ENCODE data around the gene SRBD1.

The SRBD1 gene

DNA sequence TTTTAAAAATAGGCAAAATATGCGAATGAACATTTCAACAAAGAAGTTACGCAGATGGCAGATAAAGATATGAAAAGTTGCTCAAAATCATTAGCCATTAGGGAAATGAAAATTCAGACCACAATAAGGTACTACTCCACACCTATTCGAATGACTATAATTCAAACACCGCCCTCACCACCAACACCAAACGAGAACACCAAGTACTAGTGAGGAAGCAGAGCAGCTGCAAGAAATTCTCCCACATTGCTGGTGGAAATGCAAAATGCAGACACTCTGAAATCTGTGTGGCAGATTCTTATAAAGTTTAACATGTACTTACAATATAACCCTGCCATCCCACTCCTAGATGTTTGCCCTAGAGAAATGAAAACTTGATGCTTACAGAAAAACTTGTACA, 23.2 kb upstream of the SRBD1 start:
- DNase-seq: no peak
- Histone ChIP-seq H3K4me1 (ENCODE audit: control extremely low read depth in 1 of 4, control insufficient read depth in 4 of 4, insufficient read depth in 4 of 4, low read length in 3 of 4) (peaks cover 4 to 25% (median 16%) of the 10 kb centered on the region in 4 experiments), H3K27ac (ENCODE audit: insufficient read depth in 1 of 2, low read depth in 1 of 2, low read length in 2 of 2, poor library complexity in 1 of 2, severe bottlenecking in 2 of 2) (no peak overlapping the region), H3K27me3 (replicated peaks in 2 of 5; ENCODE audit: control insufficient read depth in 4 of 5, insufficient read depth in 5 of 5, low read length in 4 of 5) (no peaks in the 10 kb centered on the region), H3K9me3 (ENCODE audit: control extremely low read depth in 1 of 5, control insufficient read depth in 4 of 5, insufficient read depth in 2 of 5, low read depth in 1 of 5, low read length in 4 of 5) (no peaks in the 10 kb centered on the region), H3K36me3 (ENCODE audit: control insufficient read depth in 4 of 4, insufficient read depth in 4 of 4, low read length in 3 of 4) (no peaks in the 10 kb centered on the region), H3K4me3 (ENCODE audit: control insufficient read depth in 1 of 7, extremely low read depth in 1 of 7, insufficient read depth in 4 of 7, low read depth in 2 of 7, low read length in 6 of 7) (no peak overlapping the region)
- WGBS (ENCODE audit: insufficient coverage): 100% methylated on average over 1 of the region's 5 CpGs
- CTCF ChIA-PET: interaction anchor here (0.6 to 1.2 kb wide), 4 partner anchors 12 to 145 kb away, joined by 3 read pairs; no protein-coding TSS in a partner anchor
- POLR2A ChIA-PET: interaction anchor here (1.1 kb wide), 1 partner anchor 24 kb away, joined by 4 read pairs; no protein-coding TSS in a partner anchor

DNA sequence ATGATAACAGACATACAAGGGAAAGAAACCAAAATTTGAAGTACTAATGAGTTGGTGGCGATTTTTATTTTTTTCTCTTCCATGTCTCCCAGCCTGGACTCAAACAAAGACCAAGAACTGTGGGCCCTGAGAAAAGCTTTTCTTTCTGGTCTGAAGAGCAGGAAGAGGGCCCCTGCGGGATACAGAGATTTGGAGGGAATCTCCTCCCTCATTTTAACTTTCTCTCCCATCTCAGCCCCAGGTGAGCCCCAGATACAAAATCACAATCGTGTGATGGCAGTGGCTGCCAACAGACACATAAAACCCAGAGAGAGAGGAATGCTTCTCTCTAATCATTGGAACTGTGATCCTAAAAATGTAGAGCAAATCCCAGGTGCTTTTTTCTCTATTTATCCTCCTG, 20.9 kb upstream of the SRBD1 start:
- no peaks in the 10 kb centered on the region for H3K27me3 ChIP-seq (replicated peaks in 2 of 5; ENCODE audit: control insufficient read depth in 4 of 5, insufficient read depth in 5 of 5, low read length in 4 of 5)
- no peaks in the 10 kb centered on the region for H3K9me3 ChIP-seq (ENCODE audit: control extremely low read depth in 1 of 5, control insufficient read depth in 4 of 5, insufficient read depth in 2 of 5, low read depth in 1 of 5, low read length in 4 of 5)
- no peaks in the 10 kb centered on the region for H3K36me3 ChIP-seq (ENCODE audit: control insufficient read depth in 4 of 4, insufficient read depth in 4 of 4, low read length in 3 of 4)
- ChIA-PET CTCF (no interaction called here), POLR2A (no interaction called here)
- peaks cover 0 to 4% (median under 1%) of the 10 kb centered on the region in 4 experiments for H3K4me1 ChIP-seq (ENCODE audit: control extremely low read depth in 1 of 4, control insufficient read depth in 4 of 4, insufficient read depth in 4 of 4, low read length in 3 of 4)
- WGBS (ENCODE audit: insufficient coverage): 100% methylated on average over 1 of the region's 3 CpGs
- no peak overlapping the region for H3K27ac ChIP-seq (ENCODE audit: insufficient read depth in 1 of 2, low read depth in 1 of 2, low read length in 2 of 2, poor library complexity in 1 of 2, severe bottlenecking in 2 of 2)
- no peak for DNase-seq
- H3K4me3 ChIP-seq (ENCODE audit: control insufficient read depth in 1 of 7, extremely low read depth in 1 of 7, insufficient read depth in 4 of 7, low read depth in 2 of 7, low read length in 6 of 7): no peak overlapping the region

DNA sequence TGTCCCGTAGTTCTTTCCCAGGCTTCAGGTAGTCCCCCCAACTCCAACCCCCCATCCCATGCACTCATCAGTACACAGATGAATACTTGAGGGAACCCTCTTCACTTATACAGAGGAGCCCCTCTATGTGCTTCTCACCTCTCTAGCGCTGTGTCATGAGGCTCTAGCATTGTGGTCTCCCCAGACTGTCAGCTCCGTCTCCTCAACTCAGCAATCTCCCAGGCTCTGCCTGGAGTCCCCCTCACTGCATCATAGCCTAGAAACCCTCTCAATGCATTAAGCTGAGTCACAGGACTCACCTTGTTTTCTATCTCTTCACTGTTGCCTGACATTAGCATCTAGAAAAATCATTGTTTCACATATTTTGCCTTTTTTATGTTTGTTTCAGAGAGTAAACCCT, 20.3 kb upstream of the SRBD1 start:
- no peak overlapping the region for H3K27ac ChIP-seq (ENCODE audit: insufficient read depth in 1 of 2, low read depth in 1 of 2, low read length in 2 of 2, poor library complexity in 1 of 2, severe bottlenecking in 2 of 2)
- no peak overlapping the region for H3K4me3 ChIP-seq (ENCODE audit: control insufficient read depth in 1 of 7, extremely low read depth in 1 of 7, insufficient read depth in 4 of 7, low read depth in 2 of 7, low read length in 6 of 7)
- 93% methylated on average over 3 of the region's 3 CpGs for WGBS (ENCODE audit: insufficient coverage)
- ChIA-PET POLR2A (no interaction called here), CTCF (no interaction called here)
- no peaks in the 10 kb centered on the region for H3K27me3 ChIP-seq (replicated peaks in 2 of 5; ENCODE audit: control insufficient read depth in 4 of 5, insufficient read depth in 5 of 5, low read length in 4 of 5)
- no peaks in the 10 kb centered on the region for H3K9me3 ChIP-seq (ENCODE audit: control extremely low read depth in 1 of 5, control insufficient read depth in 4 of 5, insufficient read depth in 2 of 5, low read depth in 1 of 5, low read length in 4 of 5)
- no peak for DNase-seq
- no peaks in the 10 kb centered on the region for H3K36me3 ChIP-seq (ENCODE audit: control insufficient read depth in 4 of 4, insufficient read depth in 4 of 4, low read length in 3 of 4)
- no peaks in the 10 kb centered on the region for H3K4me1 ChIP-seq (ENCODE audit: control extremely low read depth in 1 of 4, control insufficient read depth in 4 of 4, insufficient read depth in 4 of 4, low read length in 3 of 4)

DNA sequence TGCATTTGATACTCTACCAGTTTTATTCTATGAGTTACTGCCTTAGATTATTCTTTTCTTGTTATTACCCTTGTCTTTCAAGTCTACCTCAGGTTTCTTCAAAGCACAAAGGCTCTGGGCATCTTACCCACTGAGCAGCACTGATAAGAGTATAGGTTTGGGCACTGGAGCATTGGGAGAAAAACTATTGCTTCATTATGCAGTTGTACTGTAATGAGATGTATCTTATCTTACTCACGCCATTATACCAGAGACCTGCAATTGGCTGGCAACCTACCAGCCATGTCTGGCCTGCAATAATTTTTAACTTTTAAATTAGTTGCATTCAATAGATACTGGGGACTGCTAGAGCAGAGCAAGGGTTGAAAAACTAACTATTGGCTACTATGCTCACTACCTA, 18.9 kb upstream of the SRBD1 start:
- H3K4me3 ChIP-seq (ENCODE audit: control insufficient read depth in 1 of 7, extremely low read depth in 1 of 7, insufficient read depth in 4 of 7, low read depth in 2 of 7, low read length in 6 of 7): no peak overlapping the region
- H3K9me3 ChIP-seq (ENCODE audit: control extremely low read depth in 1 of 5, control insufficient read depth in 4 of 5, insufficient read depth in 2 of 5, low read depth in 1 of 5, low read length in 4 of 5): no peaks in the 10 kb centered on the region
- no peaks in the 10 kb centered on the region for H3K27me3 ChIP-seq (replicated peaks in 2 of 5; ENCODE audit: control insufficient read depth in 4 of 5, insufficient read depth in 5 of 5, low read length in 4 of 5)
- no CpG with 5 or more reads among the region's 1 CpG for WGBS (ENCODE audit: insufficient coverage)
- no peaks in the 10 kb centered on the region for H3K4me1 ChIP-seq (ENCODE audit: control extremely low read depth in 1 of 4, control insufficient read depth in 4 of 4, insufficient read depth in 4 of 4, low read length in 3 of 4)
- CTCF ChIA-PET: interaction anchor here (1.2 kb wide), 1 partner anchor 33 kb away, joined by 4 read pairs; no protein-coding TSS in a partner anchor
- POLR2A ChIA-PET: no interaction called here
- H3K36me3 ChIP-seq (ENCODE audit: control insufficient read depth in 4 of 4, insufficient read depth in 4 of 4, low read length in 3 of 4): no peaks in the 10 kb centered on the region
- DNase-seq: no peak
- H3K27ac ChIP-seq (ENCODE audit: insufficient read depth in 1 of 2, low read depth in 1 of 2, low read length in 2 of 2, poor library complexity in 1 of 2, severe bottlenecking in 2 of 2): no peak overlapping the region

DNA sequence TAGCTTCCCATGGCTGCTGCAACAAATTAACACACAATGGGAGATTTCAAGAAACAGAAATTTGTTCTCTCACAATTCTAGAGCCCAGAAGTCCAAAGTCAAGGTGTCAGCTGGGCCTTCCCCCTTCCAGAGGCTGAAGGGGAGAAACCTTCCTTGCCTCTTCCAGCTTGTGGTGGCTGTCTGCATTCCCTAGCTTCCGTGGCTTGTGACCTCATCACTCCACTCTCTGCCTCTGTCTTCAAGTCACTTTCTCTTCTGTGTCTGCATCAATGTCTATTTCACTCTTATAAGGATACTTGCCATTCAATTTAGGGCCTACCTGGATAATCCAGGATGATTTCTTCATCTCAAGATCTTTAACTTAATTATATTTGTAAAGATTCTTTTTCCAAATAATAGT, 16.8 kb upstream of the SRBD1 start:
- WGBS (ENCODE audit: insufficient coverage): no CpG with 5 or more reads among the region's 1 CpG
- Histone ChIP-seq H3K27me3 (replicated peaks in 2 of 5; ENCODE audit: control insufficient read depth in 4 of 5, insufficient read depth in 5 of 5, low read length in 4 of 5) (no peaks in the 10 kb centered on the region), H3K36me3 (ENCODE audit: control insufficient read depth in 4 of 4, insufficient read depth in 4 of 4, low read length in 3 of 4) (no peaks in the 10 kb centered on the region), H3K9me3 (ENCODE audit: control extremely low read depth in 1 of 5, control insufficient read depth in 4 of 5, insufficient read depth in 2 of 5, low read depth in 1 of 5, low read length in 4 of 5) (no peaks in the 10 kb centered on the region), H3K27ac (ENCODE audit: insufficient read depth in 1 of 2, low read depth in 1 of 2, low read length in 2 of 2, poor library complexity in 1 of 2, severe bottlenecking in 2 of 2) (no peak overlapping the region), H3K4me3 (ENCODE audit: control insufficient read depth in 1 of 7, extremely low read depth in 1 of 7, insufficient read depth in 4 of 7, low read depth in 2 of 7, low read length in 6 of 7) (no peak overlapping the region), H3K4me1 (ENCODE audit: control extremely low read depth in 1 of 4, control insufficient read depth in 4 of 4, insufficient read depth in 4 of 4, low read length in 3 of 4) (no peaks in the 10 kb centered on the region)
- ChIA-PET CTCF (interaction anchor here (1.5 kb wide), 1 partner anchor 11 kb away, joined by 4 read pairs; no protein-coding TSS in a partner anchor), POLR2A (no interaction called here)
- DNase-seq: no peak

DNA sequence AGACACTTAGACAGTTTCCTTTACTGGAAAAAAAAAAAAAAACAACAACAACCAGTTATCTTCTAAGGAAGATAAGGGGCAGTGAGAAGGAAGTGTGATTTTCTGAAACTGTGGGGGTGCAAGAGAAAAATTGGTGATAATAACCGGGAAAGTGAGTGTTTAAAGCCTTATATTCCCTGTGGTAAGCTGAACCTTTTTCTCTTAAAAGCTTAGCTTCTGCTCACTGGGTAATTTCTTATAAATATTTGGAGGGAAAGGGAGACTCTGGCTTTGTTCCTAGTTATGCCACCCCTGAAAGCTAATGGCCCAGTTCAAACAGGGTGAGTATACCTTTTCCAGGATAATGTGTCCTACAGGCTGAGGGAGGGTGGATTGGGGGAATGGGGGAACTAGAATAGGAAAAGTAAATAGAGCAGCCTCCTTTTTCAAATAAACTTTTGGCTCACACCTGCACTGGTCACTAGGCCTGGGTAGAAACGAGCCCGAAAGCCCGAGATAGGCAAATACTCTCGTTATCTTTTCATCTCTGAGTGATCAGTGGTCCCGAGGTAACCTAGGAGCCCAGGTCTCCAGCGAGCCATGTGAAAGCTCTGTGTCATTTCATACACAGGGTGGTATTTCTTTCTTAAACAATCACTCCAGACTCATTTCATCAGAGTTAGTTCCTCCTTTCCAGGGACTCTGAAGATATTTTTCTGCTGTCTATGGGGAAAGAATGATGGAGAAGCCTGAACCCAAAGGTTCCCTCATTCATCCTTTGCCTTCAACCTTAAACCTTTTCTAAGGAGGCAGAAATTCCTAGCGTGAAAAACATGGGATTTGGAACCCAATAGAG, 15.5 kb upstream of the SRBD1 start:
- H3K27me3 ChIP-seq (replicated peaks in 2 of 5; ENCODE audit: control insufficient read depth in 4 of 5, insufficient read depth in 5 of 5, low read length in 4 of 5): no peaks in the 10 kb centered on the region
- no peaks in the 10 kb centered on the region for H3K4me1 ChIP-seq (ENCODE audit: control extremely low read depth in 1 of 4, control insufficient read depth in 4 of 4, insufficient read depth in 4 of 4, low read length in 3 of 4)
- no peak for DNase-seq
- ChIA-PET CTCF (interaction anchor here (1.2 to 1.5 kb wide), 2 partner anchors 12 to 23 kb away, joined by 3 to 4 read pairs; no protein-coding TSS in a partner anchor), POLR2A (no interaction called here)
- 91% methylated on average over 7 of the region's 8 CpGs for WGBS (ENCODE audit: insufficient coverage)
- H3K36me3 ChIP-seq (ENCODE audit: control insufficient read depth in 4 of 4, insufficient read depth in 4 of 4, low read length in 3 of 4): no peaks in the 10 kb centered on the region
- H3K4me3 ChIP-seq (ENCODE audit: control insufficient read depth in 1 of 7, extremely low read depth in 1 of 7, insufficient read depth in 4 of 7, low read depth in 2 of 7, low read length in 6 of 7): no peak overlapping the region
- no peak overlapping the region for H3K27ac ChIP-seq (ENCODE audit: insufficient read depth in 1 of 2, low read depth in 1 of 2, low read length in 2 of 2, poor library complexity in 1 of 2, severe bottlenecking in 2 of 2)
- H3K9me3 ChIP-seq (ENCODE audit: control extremely low read depth in 1 of 5, control insufficient read depth in 4 of 5, insufficient read depth in 2 of 5, low read depth in 1 of 5, low read length in 4 of 5): no peaks in the 10 kb centered on the region

DNA sequence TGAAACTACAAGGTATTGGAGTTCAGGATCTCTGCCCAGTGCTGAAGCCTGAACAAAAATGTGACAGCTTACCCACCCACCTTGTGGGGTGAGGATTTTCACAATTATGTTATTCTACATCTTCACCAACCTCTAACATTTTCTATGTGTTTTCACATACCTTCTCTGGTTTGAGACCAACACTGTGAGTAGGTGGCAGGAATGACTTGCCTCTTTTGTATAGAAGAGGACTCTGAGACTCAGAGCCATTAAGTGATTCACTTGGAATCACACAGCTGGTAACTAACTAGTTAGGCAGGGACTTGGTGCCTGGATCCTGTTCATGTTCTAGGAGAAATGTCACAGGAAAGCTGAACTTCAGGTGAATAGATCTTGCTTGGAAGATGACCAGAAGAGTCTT, 14.8 kb upstream of the SRBD1 start:
- Histone ChIP-seq H3K4me1 (ENCODE audit: control extremely low read depth in 1 of 4, control insufficient read depth in 4 of 4, insufficient read depth in 4 of 4, low read length in 3 of 4) (no peaks in the 10 kb centered on the region), H3K9me3 (ENCODE audit: control extremely low read depth in 1 of 5, control insufficient read depth in 4 of 5, insufficient read depth in 2 of 5, low read depth in 1 of 5, low read length in 4 of 5) (no peaks in the 10 kb centered on the region), H3K4me3 (ENCODE audit: control insufficient read depth in 1 of 7, extremely low read depth in 1 of 7, insufficient read depth in 4 of 7, low read depth in 2 of 7, low read length in 6 of 7) (no peak overlapping the region), H3K27ac (ENCODE audit: insufficient read depth in 1 of 2, low read depth in 1 of 2, low read length in 2 of 2, poor library complexity in 1 of 2, severe bottlenecking in 2 of 2) (no peak overlapping the region), H3K27me3 (replicated peaks in 2 of 5; ENCODE audit: control insufficient read depth in 4 of 5, insufficient read depth in 5 of 5, low read length in 4 of 5) (no peaks in the 10 kb centered on the region), H3K36me3 (ENCODE audit: control insufficient read depth in 4 of 4, insufficient read depth in 4 of 4, low read length in 3 of 4) (no peaks in the 10 kb centered on the region)
- DNase-seq: no peak
- ChIA-PET POLR2A (no interaction called here), CTCF (interaction anchor here (1.1 to 1.2 kb wide), 2 partner anchors 24 to 28 kb away, joined by 3 read pairs; no protein-coding TSS in a partner anchor)

Data from common myeloid progenitor, CD34-positive (primary cell).